ENCODE data around the gene PRDM16. TPM values are rescaled to one million over a fixed set of nuclear protein-coding genes. Genes with fewer than 3 reads are reported as not detected.

PRDM16 gene
- total RNA-seq, 1 donor from 2014 or later: 21.4 TPM

- Mint-ChIP-seq H3K4me1 (ENCODE audit: unreplicated experiment) (peaks cover 3% of the 10 kb centered on the region), H3K4me3 (ENCODE audit: unreplicated experiment) (no peak overlapping the region), H3K27me3 (ENCODE audit: unreplicated experiment) (peaks cover 20% of the 10 kb centered on the region), H3K9me3 (ENCODE audit: unreplicated experiment) (peaks cover 7% of the 10 kb centered on the region), H3K27ac (ENCODE audit: unreplicated experiment) (peak overlapping the region; percentile 13), H3K36me3 (ENCODE audit: low read depth, unreplicated experiment) (peaks cover 18% of the 10 kb centered on the region)
- no peak for DNase-seq (ENCODE audit: low spot score)
- TF ChIP-seq CTCF (IDR thresholded peaks at IDR 0.05; ENCODE audit: unreplicated experiment): no peak
Observed at GRCh38 chr1:3314491-3315381, 245.7 kb downstream of the PRDM16 start.

GRCh38 chr1:3315399-3316339 is 246.7 kb downstream of the PRDM16 start:
- no peak for DNase-seq (ENCODE audit: low spot score)
- Mint-ChIP-seq H3K27ac (ENCODE audit: unreplicated experiment) (peak overlapping the region; percentile 57), H3K27me3 (ENCODE audit: unreplicated experiment) (peaks cover 19% of the 10 kb centered on the region), H3K4me1 (ENCODE audit: unreplicated experiment) (peaks cover 3% of the 10 kb centered on the region), H3K36me3 (ENCODE audit: low read depth, unreplicated experiment) (peaks cover 17% of the 10 kb centered on the region), H3K9me3 (ENCODE audit: unreplicated experiment) (peaks cover 7% of the 10 kb centered on the region), H3K4me3 (ENCODE audit: unreplicated experiment) (no peak overlapping the region)
- TF ChIP-seq CTCF (IDR thresholded peaks at IDR 0.05; ENCODE audit: unreplicated experiment): no peak

GRCh38 chr1:3316340-3316943 is 247.4 kb downstream of the PRDM16 start:
- DNase-seq (ENCODE audit: low spot score): no peak
- Mint-ChIP-seq H3K4me3 (ENCODE audit: unreplicated experiment) (no peak overlapping the region), H3K9me3 (ENCODE audit: unreplicated experiment) (peaks cover 7% of the 10 kb centered on the region), H3K27ac (ENCODE audit: unreplicated experiment) (peak overlapping the region; percentile 98), H3K36me3 (ENCODE audit: low read depth, unreplicated experiment) (peaks cover 15% of the 10 kb centered on the region), H3K4me1 (ENCODE audit: unreplicated experiment) (peaks cover 3% of the 10 kb centered on the region), H3K27me3 (ENCODE audit: unreplicated experiment) (peaks cover 18% of the 10 kb centered on the region)
- no peak for TF ChIP-seq CTCF (IDR thresholded peaks at IDR 0.05; ENCODE audit: unreplicated experiment)

- no peak for DNase-seq (ENCODE audit: low spot score)
- no peak for TF ChIP-seq CTCF (IDR thresholded peaks at IDR 0.05; ENCODE audit: unreplicated experiment)
- Mint-ChIP-seq H3K36me3 (ENCODE audit: low read depth, unreplicated experiment) (peaks cover 15% of the 10 kb centered on the region), H3K4me1 (ENCODE audit: unreplicated experiment) (peaks cover 3% of the 10 kb centered on the region), H3K9me3 (ENCODE audit: unreplicated experiment) (peaks cover 7% of the 10 kb centered on the region), H3K27me3 (ENCODE audit: unreplicated experiment) (peaks cover 18% of the 10 kb centered on the region), H3K4me3 (ENCODE audit: unreplicated experiment) (no peak overlapping the region), H3K27ac (ENCODE audit: unreplicated experiment) (peak overlapping the region; percentile 24)
Observed at GRCh38 chr1:3317456-3317855, 248.5 kb downstream of the PRDM16 start.
